Activated T-cell treated with anti-CD3 and anti-CD28 coated beads, Interleukin-2, amount 50 U/mL, for 1 hour (primary cell): ENCODE results near the gene KRTAP4-5.
"Not testable (repeated sequence)": the region's sequence is repeated elsewhere in the genome, so short reads cannot be mapped to it uniquely, and the experiment has no call there.

Source experiments
- DNase-seq: peaks from one replicate; pipeline ENCODE4 v3.0.0-alpha.2; 2020

KRTAP4-5 gene

GRCh38 chr17:41145261-41145660 is 4.4 kb downstream of the KRTAP4-5 start:
- no peak for DNase-seq

GRCh38 chr17:41144846-41145245 is 4.8 kb downstream of the KRTAP4-5 start:
- no peak for DNase-seq

GRCh38 chr17:41141361-41141760 is 8.3 kb downstream of the KRTAP4-5 start:
- no peak for DNase-seq

- no peak for DNase-seq
These were observed 9.1 kb downstream of the KRTAP4-5 start, which contains the start of gene KRTAP4-6 for GRCh38 chr17:41140360-41141131. Gene KRTAP4-6, minus strand, starts transcription at chr17:41140544. Its CDS starts 57 bp downstream, at chr17:41140487.

- DNase-seq, result not testable (repeated sequence)
These were observed 9.8 kb downstream of the KRTAP4-5 start for GRCh38 chr17:41139865-41140264.

GRCh38 chr17:41133880-41134735 is 15.5 kb downstream of the KRTAP4-5 start:
- DNase-seq, result no peak

GRCh38 chr17:41131979-41132378 is 17.6 kb downstream of the KRTAP4-5 start:
- DNase-seq, result no peak

GRCh38 chr17:41127371-41127770 is 22.3 kb downstream of the KRTAP4-5 start:
- no peak for DNase-seq

- DNase-seq, result no peak
These were observed 23.2 kb downstream of the KRTAP4-5 start for GRCh38 chr17:41126412-41126811.

GRCh38 chr17:41125064-41125463 is 24.6 kb downstream of the KRTAP4-5 start:
- DNase-seq, result no peak

- DNase-seq, result not testable (repeated sequence)
These were observed 25.6 kb downstream of the KRTAP4-5 start, which contains the start of gene KRTAP4-12 for GRCh38 chr17:41123991-41124371. Gene KRTAP4-12, minus strand, starts transcription at chr17:41124182. Its CDS starts 60 bp downstream, at chr17:41124122.

GRCh38 chr17:41123292-41123990 is 26.2 kb downstream of the KRTAP4-5 start:
- not testable (repeated sequence) for DNase-seq

GRCh38 chr17:41121742-41122141 is 27.9 kb downstream of the KRTAP4-5 start:
- no peak for DNase-seq

GRCh38 chr17:41119696-41120690 is 29.6 kb downstream of the KRTAP4-5 start:
- not testable (repeated sequence) for DNase-seq

- no peak for DNase-seq
These were observed 30.9 kb downstream of the KRTAP4-5 start for GRCh38 chr17:41118721-41119120.

GRCh38 chr17:41117846-41118386 is 31.7 kb downstream of the KRTAP4-5 start, which contains the start of gene KRTAP4-11:
Gene KRTAP4-11, minus strand, starts transcription at chr17:41118373. Its CDS starts 58 bp downstream, at chr17:41118315.
- not testable (repeated sequence) for DNase-seq

GRCh38 chr17:41116297-41116696 is 33.3 kb downstream of the KRTAP4-5 start:
- no peak for DNase-seq

GRCh38 chr17:41111151-41111885 is 38.3 kb downstream of the KRTAP4-5 start:
- no peak for DNase-seq

GRCh38 chr17:41108728-41109386 is 40.8 kb downstream of the KRTAP4-5 start:
- DNase-seq, result not testable (repeated sequence)

GRCh38 chr17:41107941-41108450 is 41.6 kb downstream of the KRTAP4-5 start:
- no peak for DNase-seq
